ENCODE data around the gene SHISA2.

SHISA2 gene

DNA sequence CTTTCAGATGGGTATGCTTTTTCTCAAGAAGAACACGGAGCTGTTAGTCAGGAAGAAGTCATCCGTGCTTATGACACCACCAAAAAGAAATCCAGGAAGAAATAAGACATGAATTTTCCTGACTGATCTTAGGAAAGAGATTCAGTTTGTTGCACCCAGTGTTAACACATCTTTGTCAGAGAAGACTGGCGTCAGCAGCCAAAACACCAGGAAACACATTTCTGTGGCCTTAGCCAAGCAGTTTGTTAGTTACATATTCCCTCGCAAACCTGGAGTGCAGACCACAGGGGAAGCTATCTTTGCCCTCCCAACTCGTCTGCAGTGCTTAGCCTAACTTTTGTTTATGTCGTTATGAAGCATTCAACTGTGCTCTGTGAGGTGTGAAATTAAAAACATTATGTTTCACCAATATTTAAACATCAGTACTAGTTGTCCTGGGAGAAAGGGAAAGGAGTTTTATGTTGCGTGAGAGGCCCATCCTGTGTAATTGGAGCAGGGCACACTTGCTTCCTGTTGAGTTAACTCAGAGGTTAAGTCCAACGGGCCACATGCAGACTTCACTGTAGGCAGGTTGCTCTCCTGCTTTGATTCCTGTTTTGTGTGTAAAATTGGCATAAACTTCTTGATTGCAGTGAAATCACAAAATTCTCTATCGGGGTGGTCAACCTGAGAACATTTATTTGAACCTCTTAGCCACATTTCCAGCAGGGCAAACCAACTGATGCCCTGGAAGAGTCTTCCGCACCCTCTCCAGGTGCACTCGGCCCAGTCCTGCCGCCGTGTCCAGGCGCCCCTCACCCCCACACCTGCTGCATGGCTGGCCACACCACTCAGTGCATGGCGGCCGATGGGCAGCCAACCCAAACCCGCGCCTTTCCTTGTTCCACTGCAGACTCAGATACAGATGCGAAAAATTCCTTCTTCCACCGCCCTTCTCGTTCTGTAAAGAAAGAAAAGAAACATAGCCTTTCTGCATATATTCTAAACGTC, 31.6 kb downstream of the SHISA2 start:
- DNase-seq (ENCODE audit: extremely low read depth in 1 of 2, low read depth in 1 of 2) = no peak

DNA sequence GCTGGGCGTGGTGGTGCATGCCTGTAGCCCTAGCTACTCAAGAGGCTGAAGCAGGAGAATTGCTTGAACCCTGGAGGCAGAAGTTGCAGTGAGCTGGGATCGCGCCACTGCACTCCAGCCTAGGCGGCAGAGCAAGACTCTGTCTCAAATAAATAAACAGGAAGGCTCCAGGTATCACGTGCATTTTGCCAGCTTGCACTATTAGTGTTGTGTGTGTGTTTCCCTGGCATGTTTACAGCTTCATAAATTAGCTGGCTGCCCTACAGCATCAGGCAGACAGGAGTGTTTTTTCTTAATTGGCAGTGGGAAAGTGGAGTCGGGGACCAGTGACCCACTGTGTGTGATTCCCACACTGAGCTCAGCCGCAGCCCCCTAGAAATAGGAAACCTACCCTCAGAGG, 32.6 kb downstream of the SHISA2 start:
- DNase-seq (ENCODE audit: extremely low read depth in 1 of 2, low read depth in 1 of 2) = no peak

DNA sequence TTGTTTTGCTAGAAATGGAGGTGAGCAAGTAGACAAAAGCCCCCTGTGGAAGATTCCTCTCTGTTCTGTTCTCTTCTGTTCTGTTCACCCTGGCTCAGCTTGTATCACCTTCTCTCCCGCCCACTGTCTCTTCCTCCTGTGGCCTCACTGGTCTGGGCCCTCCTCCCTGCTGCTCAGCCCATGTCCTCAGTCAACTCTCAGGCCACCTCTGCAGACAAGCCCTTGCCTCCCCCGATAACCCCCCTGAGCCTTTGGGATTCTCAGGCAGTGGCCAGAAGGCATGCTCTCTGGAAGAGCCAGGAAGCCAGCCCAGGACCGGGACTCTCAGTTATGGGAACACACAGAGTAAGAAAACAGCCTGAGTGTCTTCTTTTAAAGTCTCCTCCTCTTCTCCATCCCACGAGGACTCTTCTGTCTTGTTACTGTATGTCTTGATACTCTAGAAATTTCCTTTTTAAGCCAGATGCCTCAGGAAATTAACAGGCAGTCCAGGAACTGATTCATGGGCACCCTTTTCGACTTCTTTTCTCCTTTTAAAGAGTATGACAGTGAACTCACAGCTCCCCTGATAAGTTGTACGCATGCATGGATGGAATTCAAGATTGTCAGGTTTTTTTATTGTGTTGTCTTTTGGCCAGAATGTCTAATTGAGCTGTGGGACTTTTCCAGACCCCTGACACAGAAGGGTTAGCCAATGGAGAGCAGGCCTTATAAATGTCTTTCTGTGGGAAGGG, 33.7 kb downstream of the SHISA2 start:
- no peak for DNase-seq (ENCODE audit: extremely low read depth in 1 of 2, low read depth in 1 of 2)

DNA sequence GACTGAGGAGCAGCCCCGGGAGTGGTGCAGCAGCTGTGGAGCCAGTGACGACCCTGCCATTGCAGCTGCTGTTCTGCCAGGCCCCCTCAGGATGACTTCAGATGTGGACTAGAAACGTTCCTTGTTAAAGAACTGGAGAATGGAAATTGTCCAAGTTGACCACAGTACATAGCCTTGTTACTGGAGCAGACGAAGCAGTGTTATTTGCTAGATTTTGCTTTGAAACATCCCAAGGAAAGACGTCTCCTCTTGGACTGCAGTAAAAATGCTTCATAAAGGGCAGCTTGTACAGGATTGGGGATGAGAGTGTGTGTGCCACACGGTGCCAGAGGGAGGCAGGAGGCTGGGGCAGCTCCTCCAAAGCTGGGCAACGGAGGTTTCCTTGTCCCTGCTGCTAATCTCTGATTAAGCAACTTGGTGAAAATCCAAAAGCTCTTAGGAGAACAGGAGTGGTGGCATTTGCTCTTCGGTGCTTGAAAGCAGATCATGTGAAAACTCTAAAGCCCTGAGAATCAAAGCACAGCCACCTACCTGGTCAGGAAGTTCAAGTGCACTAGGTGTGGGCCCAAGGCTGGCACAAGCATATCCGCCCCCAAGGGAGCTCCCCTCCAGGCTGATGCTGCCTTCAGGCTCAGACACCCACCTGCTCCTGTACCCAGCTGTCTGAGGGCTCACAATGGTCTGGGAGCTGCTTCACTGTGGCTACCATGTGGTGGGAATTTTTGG, 34.5 kb downstream of the SHISA2 start:
- DNase-seq (ENCODE audit: extremely low read depth in 1 of 2, low read depth in 1 of 2) = no peak

DNA sequence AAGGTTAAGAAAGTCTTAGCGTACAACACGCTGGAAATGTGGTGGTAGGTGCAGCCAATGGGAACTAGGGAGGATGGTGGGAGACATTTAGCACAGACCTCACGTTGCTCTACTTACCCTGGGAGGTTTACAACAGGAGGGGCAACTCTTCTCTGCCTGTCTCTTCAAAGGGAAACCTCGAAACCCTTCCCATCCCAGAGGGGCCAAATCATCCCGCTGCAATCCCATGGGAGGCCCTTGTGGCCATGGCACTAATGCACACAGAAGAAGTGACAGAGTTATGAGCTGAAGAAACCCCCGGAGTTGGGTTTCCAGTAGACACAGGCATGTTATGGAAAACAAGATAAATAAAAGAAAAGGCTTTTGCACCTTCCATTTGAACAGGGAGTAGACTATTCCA, 35.6 kb downstream of the SHISA2 start:
- no peak for DNase-seq (ENCODE audit: extremely low read depth in 1 of 2, low read depth in 1 of 2)

DNA sequence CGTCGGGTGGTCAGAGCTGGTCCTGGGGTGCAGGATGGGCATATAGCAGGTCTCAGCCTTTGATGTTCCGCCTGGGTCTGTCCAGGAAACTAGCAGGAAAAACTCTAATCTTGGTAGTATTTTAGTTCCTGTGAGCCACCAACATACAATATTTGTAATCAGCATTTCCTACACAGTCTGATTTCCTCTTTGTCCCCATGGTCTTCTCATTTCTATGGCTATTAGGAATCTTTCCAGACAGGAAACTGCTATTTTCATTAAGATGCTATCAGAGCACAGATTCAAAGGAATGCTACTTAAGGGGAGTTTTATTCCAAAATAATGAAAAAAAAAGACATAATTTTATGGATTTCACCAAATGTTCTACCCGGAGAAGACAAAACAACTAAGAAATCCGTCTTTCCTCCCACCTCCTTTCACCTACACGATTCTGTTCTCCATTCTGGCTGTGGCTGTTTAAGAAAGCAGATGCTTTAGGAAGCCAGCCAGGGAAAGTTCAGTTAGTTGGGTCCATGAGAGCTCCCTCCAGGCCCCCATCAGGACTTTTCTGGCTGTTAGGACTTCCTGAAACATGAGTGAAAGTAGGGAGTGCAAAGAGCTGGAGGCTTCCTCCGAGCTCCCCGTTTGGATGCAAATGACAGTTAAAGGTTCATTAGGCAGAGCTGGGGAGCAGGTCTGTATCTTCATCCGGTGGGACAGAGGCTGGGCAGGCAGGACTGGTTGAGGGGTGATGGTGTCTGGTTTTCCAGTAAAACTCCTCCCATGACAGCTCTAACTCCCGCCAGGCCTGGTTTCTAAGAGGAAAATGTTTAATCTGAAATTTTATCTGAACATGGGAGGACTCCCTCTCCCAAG, 36.3 kb downstream of the SHISA2 start:
- no peak for DNase-seq (ENCODE audit: extremely low read depth in 1 of 2, low read depth in 1 of 2)

DNA sequence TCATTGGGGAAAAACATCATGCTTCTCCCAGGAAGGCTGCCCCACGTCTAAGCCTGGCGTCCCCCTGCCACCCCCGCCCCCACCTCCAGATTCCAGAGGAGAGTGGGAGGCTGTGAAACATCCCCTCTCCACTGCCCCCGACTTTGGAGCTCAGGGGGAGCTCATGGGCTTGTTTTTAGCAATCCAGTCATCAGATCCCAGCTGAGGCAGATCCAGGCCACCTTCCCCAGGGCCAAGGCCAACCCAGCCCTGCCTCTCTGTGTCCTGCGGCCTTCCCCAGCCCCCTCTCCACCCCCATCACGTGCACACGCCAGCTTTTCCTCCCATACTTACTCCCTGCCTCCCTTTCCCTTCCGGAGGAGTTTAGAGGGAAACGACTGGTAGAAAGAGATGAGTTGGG, 38.8 kb downstream of the SHISA2 start:
- no peak for DNase-seq (ENCODE audit: extremely low read depth in 1 of 2, low read depth in 1 of 2)

DNA sequence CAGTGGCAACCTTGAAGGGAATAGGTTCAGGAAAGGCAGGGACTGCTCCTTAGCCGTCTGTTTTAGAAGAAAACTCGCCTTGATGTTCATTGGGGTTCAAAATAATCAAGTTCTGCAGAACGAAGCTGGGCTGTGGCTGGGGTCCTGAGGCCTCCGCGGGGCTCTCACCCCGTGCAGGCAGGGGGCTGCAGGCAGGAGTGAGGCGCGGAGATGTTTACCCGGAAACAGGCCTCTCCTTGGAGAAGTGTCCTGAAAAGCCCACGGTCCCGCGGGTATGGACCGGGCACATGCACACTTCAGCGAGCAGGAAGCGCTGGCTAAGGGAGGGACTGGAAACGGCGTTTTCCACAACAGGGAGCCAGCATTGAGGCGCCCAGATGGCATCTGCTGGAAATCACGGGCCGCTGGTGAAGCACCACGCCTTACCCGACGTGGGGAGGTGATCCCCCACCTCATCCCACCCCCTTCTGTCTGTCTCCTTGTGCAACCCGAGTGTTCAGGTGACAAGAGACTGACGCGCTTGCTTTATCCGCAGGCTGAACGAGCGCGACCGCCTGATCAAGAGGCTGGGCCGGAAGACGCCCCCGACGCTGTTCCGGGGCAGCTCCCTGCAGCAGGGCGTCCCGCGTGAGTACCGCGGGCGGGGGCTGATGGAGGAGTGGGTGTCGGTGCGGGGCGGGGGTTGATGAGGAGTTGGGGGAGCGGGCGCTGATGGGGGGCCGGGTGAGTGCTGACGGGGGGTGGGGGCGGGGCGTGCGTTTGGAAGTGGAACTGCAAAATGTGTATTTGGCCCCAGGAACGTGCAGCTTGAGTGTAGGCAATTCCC, 39.6 kb downstream of the SHISA2 start:
- peak; percentile 29 to 45 for DNase-seq (ENCODE audit: extremely low read depth in 1 of 2, low read depth in 1 of 2)

DNA sequence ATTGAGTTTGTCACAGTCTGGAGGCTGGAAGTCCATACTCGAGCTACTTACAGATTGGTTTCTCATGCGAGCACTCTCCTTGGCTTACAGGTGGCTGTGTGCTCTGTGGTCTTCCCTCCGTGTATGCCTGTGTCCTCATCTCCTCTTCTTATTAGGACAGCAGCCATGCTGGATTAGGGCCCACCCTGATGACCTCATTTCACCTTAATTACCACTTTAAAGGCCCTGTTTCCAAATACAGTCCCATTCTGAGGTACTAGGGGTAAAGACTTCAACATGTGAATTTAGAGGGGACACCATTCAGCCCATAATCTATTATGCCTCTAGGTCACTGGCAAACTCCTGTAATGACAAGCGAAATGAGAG, 40.6 kb downstream of the SHISA2 start:
- DNase-seq (ENCODE audit: extremely low read depth in 1 of 2, low read depth in 1 of 2) = no peak

DNA sequence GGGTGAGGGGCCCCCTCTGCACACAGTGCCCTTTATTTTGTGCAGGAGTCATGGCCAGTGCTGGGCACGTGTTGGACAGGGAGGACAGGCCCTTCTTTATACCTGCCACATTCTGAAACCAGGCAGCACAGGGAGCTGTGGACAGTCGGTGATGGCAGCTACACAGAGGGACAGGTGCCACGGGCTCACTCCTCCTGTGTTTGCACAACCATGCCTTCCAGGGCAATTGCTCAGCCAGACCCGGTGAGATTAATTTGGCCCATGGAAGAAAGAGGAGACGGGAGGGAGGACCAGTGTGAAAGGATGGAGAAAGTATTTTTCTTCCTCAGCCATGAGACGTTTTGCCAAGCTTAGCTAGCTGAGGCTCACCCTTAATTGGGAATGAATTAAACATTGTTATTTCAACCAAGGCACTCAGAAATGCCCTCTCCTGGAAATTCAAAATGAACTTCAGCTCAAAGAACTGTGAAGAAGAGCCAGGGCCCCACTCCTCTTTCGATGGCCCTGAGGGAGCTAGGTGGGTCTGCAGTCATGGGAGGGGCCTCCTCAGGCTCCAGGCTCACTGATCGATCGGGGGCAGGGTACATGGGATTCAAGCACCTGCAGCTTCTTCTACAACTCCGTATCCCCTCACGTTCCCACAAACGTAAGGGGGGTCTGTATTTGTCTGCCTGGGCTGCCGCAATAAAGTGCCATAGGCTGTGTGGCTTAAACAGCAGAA, 41.2 kb downstream of the SHISA2 start:
- no peak for DNase-seq (ENCODE audit: extremely low read depth in 1 of 2, low read depth in 1 of 2)

DNA sequence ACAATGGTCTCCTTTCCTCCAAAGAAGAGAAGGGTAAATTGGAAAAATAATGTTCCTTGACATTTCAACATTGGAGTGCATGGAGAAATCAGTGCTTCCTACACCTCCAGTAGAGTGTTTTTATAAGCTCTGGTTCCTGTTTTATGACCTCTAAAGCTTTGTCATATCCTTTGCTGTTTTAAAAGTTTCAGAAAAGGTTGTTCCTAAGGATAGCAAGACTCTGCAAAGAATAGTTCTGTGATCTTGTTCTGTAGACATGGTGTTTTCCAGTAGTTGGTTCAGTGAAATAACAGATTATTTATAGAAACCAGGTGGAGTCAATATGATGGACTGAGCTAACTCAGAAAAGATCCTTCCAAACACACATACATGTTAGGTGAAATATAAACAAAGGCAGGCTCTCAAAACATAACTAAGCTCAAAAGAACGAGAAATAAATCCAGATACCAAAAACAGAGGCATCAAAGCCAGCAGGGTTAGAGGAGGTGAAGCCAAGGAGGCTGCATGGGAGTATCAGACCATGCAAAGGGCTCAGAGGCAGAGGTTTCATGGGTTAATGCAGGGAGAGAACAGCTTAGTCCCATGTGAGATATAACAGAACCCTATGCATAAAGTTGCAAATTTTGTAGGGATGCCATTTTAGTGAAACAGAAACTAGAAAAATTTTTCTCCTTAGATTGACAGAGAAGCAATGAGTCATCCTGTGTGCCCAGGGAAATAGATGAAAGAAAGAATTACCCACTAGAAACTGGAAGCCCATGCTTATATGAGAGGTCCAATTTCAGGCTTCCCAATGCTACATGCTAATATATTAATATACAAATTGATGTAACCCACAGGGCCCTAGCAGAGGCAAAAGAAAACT, 44.3 kb downstream of the SHISA2 start:
- no peak for DNase-seq (ENCODE audit: extremely low read depth in 1 of 2, low read depth in 1 of 2)

Measured in activated CD8-positive, alpha-beta memory T cell treated with anti-CD3 and anti-CD28 coated beads for 1 hour (primary cell).